NCI-H187 (cell line): Measurements from ENCODE around the gene FERMT1.
"Not testable (repeated sequence)": the region's sequence is repeated elsewhere in the genome, so short reads cannot be mapped to it uniquely, and the experiment has no call there.

ENCODE experiments used
- DNase-seq, 2 experiments: peaks; one replicate each; lab custom pipeline; 2025; lab: John Stamatoyannopoulos, UW

FERMT1 gene

GRCh38 chr20:6069669-6070068, 53.2 kb downstream of the FERMT1 start:
- no peak for DNase-seq

GRCh38 chr20:6067763-6068318, 55.0 kb downstream of the FERMT1 start:
- DNase-seq = no peak

- DNase-seq = no peak
Measured at GRCh38 chr20:6066582-6066981, 56.2 kb downstream of the FERMT1 start.

GRCh38 chr20:6061544-6061943, 61.3 kb downstream of the FERMT1 start:
- no peak for DNase-seq

GRCh38 chr20:6060213-6060612, 62.6 kb downstream of the FERMT1 start:
- no peak for DNase-seq

- no peak for DNase-seq
Measured at GRCh38 chr20:6058684-6059295, 64.0 kb downstream of the FERMT1 start.

- no peak for DNase-seq
Measured at GRCh38 chr20:6057691-6058090, 65.1 kb downstream of the FERMT1 start.

GRCh38 chr20:6057139-6057538, 65.7 kb downstream of the FERMT1 start:
- DNase-seq = no peak

- no peak for DNase-seq
Measured at GRCh38 chr20:6055981-6056569, 66.8 kb downstream of the FERMT1 start.

GRCh38 chr20:6055161-6055783, 67.6 kb downstream of the FERMT1 start:
- DNase-seq = no peak

- DNase-seq = not testable (repeated sequence)
Measured at GRCh38 chr20:6054689-6055051, 68.2 kb downstream of the FERMT1 start.

- DNase-seq = peak; percentile 78 to 89
Measured at GRCh38 chr20:6053776-6054688, 68.8 kb downstream of the FERMT1 start, which contains the start of gene LRRN4. Gene LRRN4, minus strand, starts transcription at chr20:6054060. Its CDS starts 1,261 bp downstream, at chr20:6052799.

- DNase-seq = no peak
Measured at GRCh38 chr20:6053064-6053775, 69.6 kb downstream of the FERMT1 start.

- no peak for DNase-seq
Measured at GRCh38 chr20:6051505-6051904, 71.3 kb downstream of the FERMT1 start.

GRCh38 chr20:6048391-6048790, 74.4 kb downstream of the FERMT1 start:
- DNase-seq = no peak

- no peak for DNase-seq
Measured at GRCh38 chr20:6046432-6046831, 76.4 kb downstream of the FERMT1 start.

- DNase-seq = no peak
Measured at GRCh38 chr20:6045566-6045965, 77.3 kb downstream of the FERMT1 start.

- no peak for DNase-seq
Measured at GRCh38 chr20:6044115-6044514, 78.7 kb downstream of the FERMT1 start.

GRCh38 chr20:6041808-6042265, 81.0 kb downstream of the FERMT1 start:
- no peak for DNase-seq

- no peak for DNase-seq
Measured at GRCh38 chr20:6040958-6041807, 81.6 kb downstream of the FERMT1 start.
